Effector memory CD4-positive, alpha-beta T cell (primary cell): Measurements from ENCODE around the gene TGFBR1.
A peak's percentile ranks its signal among the peaks of the same experiment; 100 is the strongest.

ENCODE experiments used
- DNase-seq, 3 donors: peaks; one replicate each; pipeline ENCODE4 v3.0.0-alpha.2; 2020
- H3K27ac ChIP-seq: 2 replicates; pipeline ENCODE4 v1.7.0; 2013; ENCODE audit warnings: mild to moderate bottlenecking, low read length, moderate library complexity; ENCODE audit not compliant: insufficient read depth, poor library complexity, severe bottlenecking
- H3K27me3 ChIP-seq: replicated peaks from 2 replicates; pipeline ENCODE4 v1.7.0; 2013; ENCODE audit warnings: mild to moderate bottlenecking, low read length; ENCODE audit not compliant: insufficient read depth, control insufficient read depth, poor library complexity, severe bottlenecking
- H3K36me3 ChIP-seq: 2 replicates; pipeline ENCODE4 v1.7.0; 2013; ENCODE audit warnings: mild to moderate bottlenecking, low read length, moderate library complexity; ENCODE audit not compliant: control insufficient read depth, insufficient read depth
- H3K4me1 ChIP-seq: 2 replicates; pipeline ENCODE4 v1.7.0; 2013; ENCODE audit warnings: low read length, mild to moderate bottlenecking; ENCODE audit not compliant: control insufficient read depth, insufficient read depth, poor library complexity, severe bottlenecking
- H3K4me3 ChIP-seq: 2 replicates; pipeline ENCODE4 v1.7.0; 2013; ENCODE audit warnings: low read length, low read depth, mild to moderate bottlenecking; ENCODE audit not compliant: insufficient read depth, poor library complexity, severe bottlenecking
- H3K9me3 ChIP-seq: 2 replicates; pipeline ENCODE4 v1.7.0; 2013; ENCODE audit warnings: mild to moderate bottlenecking, low read length, moderate library complexity; ENCODE audit not compliant: control insufficient read depth

The TGFBR1 gene

DNA sequence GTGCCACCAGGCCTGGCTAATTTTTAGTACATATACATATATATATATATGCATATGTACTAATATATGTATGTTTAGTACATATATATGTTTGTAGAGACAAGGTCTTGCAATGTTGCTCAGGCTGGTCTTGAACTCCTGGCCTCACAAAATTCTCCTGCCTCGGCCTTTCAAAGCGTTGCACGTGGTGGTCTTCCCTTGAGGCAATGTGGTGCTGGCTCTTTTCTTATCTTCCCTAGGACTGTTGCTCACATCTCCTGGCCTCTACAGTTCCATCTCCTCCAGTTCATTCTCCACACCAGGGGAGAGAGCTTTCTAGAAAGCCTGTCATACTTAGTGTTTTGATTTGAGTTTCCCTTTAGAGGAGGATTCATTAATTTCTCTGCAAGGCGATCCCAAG lies 28.9 kb upstream of the TGFBR1 start:
- DNase-seq, result no peak
- Histone ChIP-seq H3K36me3 (no peaks in the 10 kb centered on the region), H3K27ac (no peak overlapping the region), H3K4me3 (no peak overlapping the region), H3K27me3 (no peaks in the 10 kb centered on the region), H3K9me3 (no peaks in the 10 kb centered on the region), H3K4me1 (peaks cover 23% of the 10 kb centered on the region)

- no peaks in the 10 kb centered on the region for H3K9me3 ChIP-seq
- peaks cover 23% of the 10 kb centered on the region for H3K4me1 ChIP-seq
- no peaks in the 10 kb centered on the region for H3K36me3 ChIP-seq
- peak; percentile 11 to 35 (median 16) for DNase-seq
- no peak overlapping the region for H3K27ac ChIP-seq
- H3K4me3 ChIP-seq, result no peak overlapping the region
- H3K27me3 ChIP-seq, result no peaks in the 10 kb centered on the region
These were observed 28.3 kb upstream of the TGFBR1 start for GRCh38 chr9:99076483-99077171.

DNA sequence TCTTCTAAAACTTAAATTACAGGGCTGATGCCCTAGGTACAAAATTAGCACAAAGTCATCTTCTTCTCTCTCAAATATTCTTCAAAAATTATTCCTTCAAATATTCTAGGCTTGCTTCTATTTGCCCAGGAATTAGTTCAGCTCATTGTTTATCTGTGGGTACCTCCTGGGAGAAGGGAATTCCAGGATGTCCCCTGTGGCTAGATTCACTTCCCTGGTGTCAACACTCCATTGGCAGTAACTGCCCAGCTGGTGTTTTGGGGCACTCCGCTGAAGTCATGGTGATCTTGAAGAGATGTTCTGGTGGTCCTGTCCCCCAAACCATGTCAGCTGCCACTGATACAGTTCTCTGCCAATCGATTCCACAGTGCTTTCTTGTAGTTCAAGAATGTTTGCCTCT lies 26.2 kb upstream of the TGFBR1 start:
- peaks cover 23% of the 10 kb centered on the region for H3K4me1 ChIP-seq
- no peak overlapping the region for H3K27ac ChIP-seq
- H3K27me3 ChIP-seq, result no peaks in the 10 kb centered on the region
- H3K9me3 ChIP-seq, result no peaks in the 10 kb centered on the region
- no peaks in the 10 kb centered on the region for H3K36me3 ChIP-seq
- no peak overlapping the region for H3K4me3 ChIP-seq
- DNase-seq, result no peak

GRCh38 chr9:99079542-99079941 lies 25.4 kb upstream of the TGFBR1 start:
- Histone ChIP-seq H3K9me3 (no peaks in the 10 kb centered on the region), H3K4me3 (no peak overlapping the region), H3K27me3 (no peaks in the 10 kb centered on the region), H3K36me3 (no peaks in the 10 kb centered on the region), H3K4me1 (peaks cover 23% of the 10 kb centered on the region), H3K27ac (no peak overlapping the region)
- no peak for DNase-seq

- no peaks in the 10 kb centered on the region for H3K36me3 ChIP-seq
- H3K27ac ChIP-seq, result no peak overlapping the region
- no peaks in the 10 kb centered on the region for H3K9me3 ChIP-seq
- H3K27me3 ChIP-seq, result no peaks in the 10 kb centered on the region
- no peaks in the 10 kb centered on the region for H3K4me1 ChIP-seq
- H3K4me3 ChIP-seq, result no peak overlapping the region
- no peak for DNase-seq
These were observed 21.9 kb upstream of the TGFBR1 start for GRCh38 chr9:99083051-99083450.

DNA sequence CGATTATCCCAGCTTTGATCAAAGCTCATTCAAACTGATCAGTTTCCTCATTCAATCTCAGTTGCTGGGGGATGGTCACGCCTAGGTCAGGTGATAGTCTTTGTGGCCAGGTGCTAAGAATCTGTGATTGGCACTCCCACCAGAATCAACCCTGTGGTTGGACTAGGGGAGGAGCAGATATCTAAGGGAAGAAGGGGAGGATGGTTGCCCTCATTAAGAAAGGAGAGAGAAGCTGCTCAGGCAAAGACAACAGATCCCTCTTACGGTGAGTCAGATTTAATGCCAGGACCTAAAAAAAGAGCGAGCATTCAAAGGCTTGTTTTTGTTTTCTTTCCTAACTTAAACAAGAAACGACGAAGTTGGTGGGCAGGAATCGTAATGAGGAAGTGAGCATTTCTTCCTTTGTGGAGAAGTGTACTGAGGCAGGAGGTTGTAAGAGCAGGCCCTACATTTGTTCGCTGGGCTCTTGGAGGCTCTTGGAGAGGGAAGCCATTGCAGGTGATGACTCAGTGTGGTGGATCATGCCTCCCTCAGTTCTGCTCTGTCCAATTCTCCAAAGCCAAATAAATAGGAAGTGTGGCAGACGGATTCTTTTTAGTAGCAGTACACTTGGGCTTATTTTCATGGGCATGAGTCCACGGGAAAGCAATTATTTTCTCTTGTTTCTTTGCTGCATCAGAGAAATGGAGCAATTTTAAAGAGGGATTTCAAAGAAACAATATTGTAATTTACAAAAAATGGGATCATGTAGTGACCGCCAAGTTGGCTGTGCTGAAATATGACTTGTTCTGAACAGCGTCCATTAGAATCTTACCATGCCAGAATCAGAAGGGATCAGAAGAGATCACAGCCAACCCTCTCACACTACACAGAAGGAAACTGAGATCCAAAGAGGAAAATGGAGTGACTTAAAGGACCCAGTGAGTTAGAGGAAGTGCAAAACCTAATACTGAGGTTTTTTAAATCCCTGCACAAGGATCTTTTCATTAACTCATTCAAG lies 18.7 kb upstream of the TGFBR1 start:
- no peaks in the 10 kb centered on the region for H3K36me3 ChIP-seq
- no peak overlapping the region for H3K4me3 ChIP-seq
- no peak overlapping the region for H3K27ac ChIP-seq
- no peak for DNase-seq
- H3K4me1 ChIP-seq, result no peaks in the 10 kb centered on the region
- H3K9me3 ChIP-seq, result no peaks in the 10 kb centered on the region
- H3K27me3 ChIP-seq, result no peaks in the 10 kb centered on the region

- H3K27me3 ChIP-seq, result no peaks in the 10 kb centered on the region
These were observed 17.5 kb upstream of the TGFBR1 start for GRCh38 chr9:99087462-99087861.

DNA sequence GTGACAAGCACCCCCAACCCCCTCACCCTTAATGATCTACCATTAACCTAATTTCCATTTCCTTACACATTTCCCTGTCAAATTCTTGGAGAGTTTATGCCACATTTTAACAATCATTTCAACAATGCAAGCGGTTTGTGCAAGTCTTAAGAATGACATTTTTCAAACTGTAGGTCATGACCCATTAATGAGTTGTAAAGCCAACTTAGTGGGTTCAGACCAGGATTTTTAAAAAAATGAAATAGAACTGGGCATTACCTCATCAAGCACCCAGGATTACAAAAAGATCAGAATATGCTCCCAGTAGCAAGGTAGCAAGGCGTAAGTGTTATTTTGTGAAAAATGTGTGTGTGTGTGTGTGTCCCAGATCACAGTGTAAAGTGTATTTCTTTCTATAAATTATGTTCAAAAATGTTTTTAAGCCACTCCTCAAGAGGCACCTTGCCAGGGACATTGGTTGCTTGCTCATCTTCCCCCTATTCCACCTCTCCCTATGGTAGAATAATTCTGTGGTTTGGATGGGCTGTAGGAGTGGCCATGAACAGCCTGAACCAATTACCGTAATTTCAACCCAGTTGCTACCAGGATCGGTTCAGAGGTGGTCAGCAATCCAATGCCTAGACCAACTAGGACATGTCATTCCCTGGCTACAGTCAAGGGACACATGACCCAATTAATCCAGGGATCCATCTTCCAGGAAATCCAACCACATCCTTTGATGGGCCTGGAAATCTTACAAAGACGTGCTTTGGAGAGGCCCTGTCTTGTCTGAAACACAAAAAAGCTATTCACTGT lies 14.4 kb upstream of the TGFBR1 start:
- Histone ChIP-seq H3K27ac (no peak overlapping the region), H3K27me3 (no peaks in the 10 kb centered on the region), H3K4me3 (no peak overlapping the region), H3K36me3 (no peaks in the 10 kb centered on the region), H3K4me1 (peaks cover 16% of the 10 kb centered on the region), H3K9me3 (no peaks in the 10 kb centered on the region)
- no peak for DNase-seq

More at GRCh38 chr9:99087462-99087861, 17.5 kb upstream of the TGFBR1 start:
- peaks cover 4% of the 10 kb centered on the region for H3K4me1 ChIP-seq
- H3K9me3 ChIP-seq, result no peaks in the 10 kb centered on the region
- H3K27ac ChIP-seq, result no peak overlapping the region
- no peak overlapping the region for H3K4me3 ChIP-seq
- H3K36me3 ChIP-seq, result no peaks in the 10 kb centered on the region
- no peak for DNase-seq

- H3K27me3 ChIP-seq, result no peaks in the 10 kb centered on the region
- H3K4me1 ChIP-seq, result peaks cover 16% of the 10 kb centered on the region
- DNase-seq, result no peak
- no peaks in the 10 kb centered on the region for H3K36me3 ChIP-seq
- H3K27ac ChIP-seq, result no peak overlapping the region
- H3K9me3 ChIP-seq, result no peaks in the 10 kb centered on the region
- H3K4me3 ChIP-seq, result peak overlapping the region; percentile 14
These were observed 12.0 kb upstream of the TGFBR1 start for GRCh38 chr9:99092643-99093491.
